HepG2 (cell line): ENCODE results near the gene TMEM267. TPM values are rescaled to one million over a fixed set of nuclear protein-coding genes. Genes with fewer than 3 reads are reported as not detected.
"Not testable (repeated sequence)": the region's sequence is repeated elsewhere in the genome, so short reads cannot be mapped to it uniquely, and the experiment has no call there.

Source experiments
- ARNT2 ChIP-seq: sonication (generic); formaldehyde crosslinking; IDR thresholded peaks from 2 replicates; pipeline ENCODE4 v1.8.0; 2022; ENCODE audit warnings: mild to moderate bottlenecking, low read depth, missing genetic modification reagents, moderate library complexity
- BCL3 ChIP-seq: sonication (generic); formaldehyde crosslinking; IDR thresholded peaks from 2 replicates; pipeline ENCODE4 v1.5.1; 2020; ENCODE audit warnings: mild to moderate bottlenecking, missing genetic modification reagents, moderate library complexity
- ELF1 ChIP-seq: sonication (generic); formaldehyde crosslinking; IDR thresholded peaks from 2 replicates; pipeline ENCODE4 v1.4.0; 2020; ENCODE audit warnings: missing genetic modification reagents
- FOXA3 ChIP-seq: IDR thresholded peaks from 2 replicates; pipeline ENCODE4 v1.6.1; 2016; ENCODE audit warnings: missing genetic modification reagents, missing compliant biosample characterization
- FOXK1 ChIP-seq: sonication (generic); formaldehyde crosslinking; IDR thresholded peaks from 2 replicates; pipeline ENCODE4 v1.4.0; 2020; ENCODE audit warnings: low read depth, missing genetic modification reagents, borderline replicate concordance
- GATAD2A ChIP-seq: IDR thresholded peaks from 2 replicates; pipeline ENCODE4 v1.6.1; 2016
- KDM3A ChIP-seq: IDR thresholded peaks from 2 replicates; pipeline ENCODE4 v1.6.1; 2018; ENCODE audit warnings: low read depth, missing compliant biosample characterization
- KLF12 ChIP-seq: sonication (generic); formaldehyde crosslinking; IDR thresholded peaks from 2 replicates; pipeline ENCODE4 v1.4.0; 2020; ENCODE audit warnings: missing genetic modification reagents, borderline replicate concordance
- KLF16 ChIP-seq, 2 experiments: sonication (generic) in 1 of 2; formaldehyde crosslinking in 1 of 2; IDR thresholded peaks; 2 replicates each; pipeline versions ENCODE4 v1.6.1 to v1.8.0; 2016 to 2023; ENCODE audit warnings: missing genetic modification reagents in 2 of 2, missing compliant biosample characterization in 1 of 2
- LCORL ChIP-seq, 2 experiments: fragments of 450-650 bp in 1 of 2; sonication (generic) in 1 of 2; formaldehyde crosslinking in 1 of 2; IDR thresholded peaks; 2 replicates each; pipeline versions ENCODE4 v1.5.0 to v1.6.1; 2017 to 2020; ENCODE audit warnings: antibody characterized with exemption in 1 of 2, missing genetic modification reagents in 1 of 2
- MXD3 ChIP-seq: IDR thresholded peaks from 2 replicates; pipeline ENCODE4 v1.6.1; 2016; ENCODE audit warnings: mild to moderate bottlenecking, missing biosample characterization, missing genetic modification reagents
- NFKBIZ ChIP-seq: IDR thresholded peaks from 2 replicates; pipeline ENCODE4 v1.6.1; 2018; ENCODE audit warnings: missing genetic modification reagents, missing compliant biosample characterization
- PAX8 ChIP-seq: sonication (generic); formaldehyde crosslinking; IDR thresholded peaks from 2 replicates; pipeline ENCODE4 v1.8.0; 2022; ENCODE audit warnings: mild to moderate bottlenecking, missing genetic modification reagents, borderline replicate concordance
- SALL1 ChIP-seq: sonication (generic); formaldehyde crosslinking; IDR thresholded peaks from 2 replicates; pipeline ENCODE4 v1.8.0; 2022; ENCODE audit warnings: mild to moderate bottlenecking, missing genetic modification reagents
- ZBTB38 ChIP-seq: sonication (generic); formaldehyde crosslinking; IDR thresholded peaks from 2 replicates; pipeline ENCODE4 v1.5.1; 2020; ENCODE audit warnings: mild to moderate bottlenecking, missing genetic modification reagents
- ZBTB4 ChIP-seq: sonication (generic); formaldehyde crosslinking; IDR thresholded peaks from 2 replicates; pipeline ENCODE4 v1.4.0; 2020; ENCODE audit warnings: missing genetic modification reagents, mild to moderate bottlenecking, borderline replicate concordance
- ZMYM3 ChIP-seq: sonication (generic); formaldehyde crosslinking; IDR thresholded peaks from 2 replicates; pipeline ENCODE4 v1.5.1; 2020; ENCODE audit warnings: mild to moderate bottlenecking, missing genetic modification reagents
- ZNF556 ChIP-seq: sonication (generic); formaldehyde crosslinking; IDR thresholded peaks from 2 replicates; pipeline ENCODE4 v1.4.0; 2020; ENCODE audit warnings: mild to moderate bottlenecking, missing genetic modification reagents, borderline replicate concordance
- ZNF598 ChIP-seq: sonication (generic); formaldehyde crosslinking; IDR thresholded peaks from 2 replicates; pipeline ENCODE4 v1.5.1; 2020; ENCODE audit warnings: mild to moderate bottlenecking, missing genetic modification reagents, borderline replicate concordance
- polyA plus RNA-seq, 8 experiments: library from polyadenylated mRNA; depleted of rRNA in 3 of 8; stranded (reverse) in 7 of 8; unstranded in 1 of 8; fragments of >200 nt; fragmentation: Illumina TruSeq in 4 of 8; extraction: Trizol in 4 of 8; gene quantifications; 2 replicates each; pipeline versions ENCODE4 v1.2.1 to v1.2.3, GENCODE V29; 2011 to 2016; ENCODE audit warnings: low read depth in 4 of 8, missing spikeins in 1 of 8, mixed read lengths in 1 of 8; ENCODE audit not compliant: insufficient read depth in 1 of 8
- total RNA-seq, 5 experiments: library from RNA; depleted of rRNA; stranded (reverse); fragments of >200 nt; fragmentation: Illumina TruSeq; extraction: Trizol; gene quantifications; 2 replicates each; pipeline ENCODE4 v1.2.3, GENCODE V29; 2016; ENCODE audit warnings: low read depth in 1 of 5
- TF ChIP-seq, protein P1 (sequence below): sonication (generic); formaldehyde crosslinking; IDR thresholded peaks from 2 replicates; pipeline ENCODE4 v1.8.1; 2022; ENCODE audit warnings: low read depth, mild to moderate bottlenecking, missing genetic modification reagents

TMEM267 gene
- total and polyA plus RNA-seq, 2 of the 13 experiments (the other 11 are each of a cell fraction or from before 2014, with no cell fraction given) = 8.9 to 12.6 TPM

GRCh38 chr5:43402524-43403066 lies 81.1 kb downstream of the TMEM267 start (continued):
- TF ChIP-seq GATAD2A = peak; percentile 48; the same call in 1 of the 2 replicates
- 0 out of 2 replicates have a peak, but pooled peaks have one; percentile 46 for TF ChIP-seq ARNT2 (CRISPR knock-in tag)
- TF ChIP-seq ELF1 (CRISPR knock-in tag) = peak; percentile 77
- TF ChIP-seq ZNF556 (CRISPR knock-in tag) = peak; percentile 55; the same call in 1 of the 2 replicates
- 0 out of 2 replicates have a peak, but pooled peaks have one; percentile 71 for TF ChIP-seq ZNF598 (CRISPR knock-in tag)
- TF ChIP-seq ZMYM3 (CRISPR knock-in tag) = peak; percentile 63; the same call in 1 of the 2 replicates
- TF ChIP-seq KDM3A (CRISPR knock-in tag) = peak; percentile 54; the same call in 1 of the 2 replicates
- TF ChIP-seq MXD3 (CRISPR knock-in tag) = 0 out of 2 replicates have a peak, but pooled peaks have one; percentile 34
- TF ChIP-seq ZBTB38 (CRISPR knock-in tag) = peak; percentile 43; the same call in 1 of the 2 replicates
- TF ChIP-seq SALL1 = peak; percentile 87
- TF ChIP-seq, protein P1, sequence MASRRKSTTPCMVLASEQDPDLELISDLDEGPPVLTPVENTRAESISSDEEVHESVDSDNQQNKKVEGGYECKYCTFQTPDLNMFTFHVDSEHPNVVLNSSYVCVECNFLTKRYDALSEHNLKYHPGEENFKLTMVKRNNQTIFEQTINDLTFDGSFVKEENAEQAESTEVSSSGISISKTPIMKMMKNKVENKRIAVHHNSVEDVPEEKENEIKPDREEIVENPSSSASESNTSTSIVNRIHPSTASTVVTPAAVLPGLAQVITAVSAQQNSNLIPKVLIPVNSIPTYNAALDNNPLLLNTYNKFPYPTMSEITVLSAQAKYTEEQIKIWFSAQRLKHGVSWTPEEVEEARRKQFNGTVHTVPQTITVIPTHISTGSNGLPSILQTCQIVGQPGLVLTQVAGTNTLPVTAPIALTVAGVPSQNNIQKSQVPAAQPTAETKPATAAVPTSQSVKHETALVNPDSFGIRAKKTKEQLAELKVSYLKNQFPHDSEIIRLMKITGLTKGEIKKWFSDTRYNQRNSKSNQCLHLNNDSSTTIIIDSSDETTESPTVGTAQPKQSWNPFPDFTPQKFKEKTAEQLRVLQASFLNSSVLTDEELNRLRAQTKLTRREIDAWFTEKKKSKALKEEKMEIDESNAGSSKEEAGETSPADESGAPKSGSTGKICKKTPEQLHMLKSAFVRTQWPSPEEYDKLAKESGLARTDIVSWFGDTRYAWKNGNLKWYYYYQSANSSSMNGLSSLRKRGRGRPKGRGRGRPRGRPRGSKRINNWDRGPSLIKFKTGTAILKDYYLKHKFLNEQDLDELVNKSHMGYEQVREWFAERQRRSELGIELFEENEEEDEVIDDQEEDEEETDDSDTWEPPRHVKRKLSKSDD = peak; percentile 55; the same call in 1 of the 2 replicates
- TF ChIP-seq LCORL (IDR thresholded peaks at IDR 0.05) = not testable (repeated sequence)
- TF ChIP-seq LCORL (CRISPR knock-in tag; IDR thresholded peaks at IDR 0.05) = peak; percentile 61; the same call in 1 of the 2 replicates
- TF ChIP-seq KLF12 (CRISPR knock-in tag) = peak; percentile 25; the same call in 1 of the 2 replicates
- TF ChIP-seq FOXK1 (CRISPR knock-in tag) = 0 out of 2 replicates have a peak, but pooled peaks have one; percentile 19
- TF ChIP-seq BCL3 (CRISPR knock-in tag) = peak; percentile 94
- TF ChIP-seq KLF16 (CRISPR knock-in tag; IDR thresholded peaks at IDR 0.05) = 0 out of 4 replicates have a peak, but pooled peaks of 1 of the 2 experiments have one; percentile 33
- peak; percentile 73 for TF ChIP-seq NFKBIZ (CRISPR knock-in tag)
- TF ChIP-seq FOXA3 (CRISPR knock-in tag) = 0 out of 2 replicates have a peak, but pooled peaks have one; percentile 7
- peak; percentile 73; the same call in 1 of the 2 replicates for TF ChIP-seq ZBTB4 (CRISPR knock-in tag)
- 0 out of 2 replicates have a peak, but pooled peaks have one; percentile 41 for TF ChIP-seq PAX8 (CRISPR knock-in tag)
